Endothelial cell of umbilical vein (primary cell): ENCODE results near the gene CHST12.

ENCODE experiments used
- EZH2 ChIP-seq: IDR thresholded peaks from 2 replicates; pipeline ENCODE4 v1.6.1; 2012; ENCODE audit warnings: borderline replicate concordance, low read depth, mild to moderate bottlenecking, moderate library complexity, low read length, inconsistent platforms; ENCODE audit not compliant: severe bottlenecking
- FOS ChIP-seq: IDR thresholded peaks from 2 replicates; pipeline ENCODE4 v1.6.1; 2011; ENCODE audit warnings: mild to moderate bottlenecking, low read length, moderate library complexity, borderline replicate concordance; ENCODE audit not compliant: insufficient read depth
- JUN ChIP-seq: IDR thresholded peaks from 2 replicates; pipeline ENCODE4 v1.6.1; 2011; ENCODE audit warnings: borderline replicate concordance, low read depth; ENCODE audit not compliant: insufficient read length, insufficient read depth
- MAX ChIP-seq: IDR thresholded peaks from 2 replicates; pipeline ENCODE4 v1.6.1; 2011; ENCODE audit not compliant: insufficient read depth, insufficient read length
- POLR2A ChIP-seq: IDR thresholded peaks from 2 replicates; pipeline ENCODE4 v1.6.1; 2012; ENCODE audit warnings: low read depth, mild to moderate bottlenecking, control low read depth, low read length
- POLR2AphosphoS5 ChIP-seq: IDR thresholded peaks from 2 replicates; pipeline ENCODE4 v1.6.1; 2012; ENCODE audit warnings: low read depth, mild to moderate bottlenecking, control low read depth, low read length, moderate library complexity; ENCODE audit not compliant: insufficient read depth
- TF ChIP-seq, protein P1 (sequence below), 2 donors: IDR thresholded peaks; 1 replicate in 1 of 2; 2 replicates in 1 of 2; pipeline ENCODE4 v1.5.1; 2011; ENCODE audit warnings: low read length in 2 of 2, mild to moderate bottlenecking in 2 of 2, moderate library complexity in 2 of 2, control low read depth in 1 of 2, inconsistent platforms in 1 of 2, low read depth in 1 of 2; ENCODE audit not compliant: insufficient read depth in 1 of 2; ENCODE audit errors: extremely low read depth in 1 of 2

- no peak for TF ChIP-seq POLR2A
- TF ChIP-seq, protein P1, sequence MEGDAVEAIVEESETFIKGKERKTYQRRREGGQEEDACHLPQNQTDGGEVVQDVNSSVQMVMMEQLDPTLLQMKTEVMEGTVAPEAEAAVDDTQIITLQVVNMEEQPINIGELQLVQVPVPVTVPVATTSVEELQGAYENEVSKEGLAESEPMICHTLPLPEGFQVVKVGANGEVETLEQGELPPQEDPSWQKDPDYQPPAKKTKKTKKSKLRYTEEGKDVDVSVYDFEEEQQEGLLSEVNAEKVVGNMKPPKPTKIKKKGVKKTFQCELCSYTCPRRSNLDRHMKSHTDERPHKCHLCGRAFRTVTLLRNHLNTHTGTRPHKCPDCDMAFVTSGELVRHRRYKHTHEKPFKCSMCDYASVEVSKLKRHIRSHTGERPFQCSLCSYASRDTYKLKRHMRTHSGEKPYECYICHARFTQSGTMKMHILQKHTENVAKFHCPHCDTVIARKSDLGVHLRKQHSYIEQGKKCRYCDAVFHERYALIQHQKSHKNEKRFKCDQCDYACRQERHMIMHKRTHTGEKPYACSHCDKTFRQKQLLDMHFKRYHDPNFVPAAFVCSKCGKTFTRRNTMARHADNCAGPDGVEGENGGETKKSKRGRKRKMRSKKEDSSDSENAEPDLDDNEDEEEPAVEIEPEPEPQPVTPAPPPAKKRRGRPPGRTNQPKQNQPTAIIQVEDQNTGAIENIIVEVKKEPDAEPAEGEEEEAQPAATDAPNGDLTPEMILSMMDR (IDR thresholded peaks at IDR 0.05; ENCODE audit: extremely low read depth in 1 of 2, insufficient read depth in 1 of 2, low read depth in 1 of 2, low read length in 2 of 2) = no peak
- no peak for TF ChIP-seq EZH2
- no peak for TF ChIP-seq JUN
- no peak for TF ChIP-seq MAX
- no peak for TF ChIP-seq POLR2AphosphoS5
- TF ChIP-seq FOS = no peak
These were observed 90.1 kb downstream of the CHST12 start for GRCh38 chr7:2493205-2494164.
